Stimulated activated CD8-positive, alpha-beta memory T cell treated with anti-CD3 and anti-CD28 coated beads, Interleukin-2, amount 100 ng/mL, for 1 hour (primary cell): ENCODE results near the gene ARMC2.

ENCODE experiments used
- DNase-seq, 2 donors: peaks; one replicate each; pipeline ENCODE4 v3.0.0-alpha.2; 2020; ENCODE audit warnings: low read depth in 2 of 2

Gene ARMC2

DNA sequence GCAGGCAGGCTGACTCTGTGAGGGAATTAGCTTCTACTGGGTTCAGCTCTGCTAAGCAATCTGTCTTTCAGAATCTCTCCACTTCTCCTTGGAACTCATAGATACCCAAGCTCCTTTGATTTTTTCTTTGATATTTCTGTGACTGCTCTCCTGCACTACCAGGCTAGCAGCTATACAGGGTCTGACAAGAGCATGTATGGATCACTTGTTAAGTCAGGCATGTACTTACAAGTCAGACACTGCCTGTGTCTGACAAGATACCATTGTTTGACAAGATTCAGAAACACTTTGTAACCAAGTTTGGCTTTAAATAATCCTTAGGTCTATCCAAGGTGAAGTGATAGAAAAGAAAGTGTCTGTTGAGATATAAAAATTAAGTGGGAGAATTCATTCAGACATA, 167.0 kb downstream of the ARMC2 start:
- DNase-seq = no peak

DNA sequence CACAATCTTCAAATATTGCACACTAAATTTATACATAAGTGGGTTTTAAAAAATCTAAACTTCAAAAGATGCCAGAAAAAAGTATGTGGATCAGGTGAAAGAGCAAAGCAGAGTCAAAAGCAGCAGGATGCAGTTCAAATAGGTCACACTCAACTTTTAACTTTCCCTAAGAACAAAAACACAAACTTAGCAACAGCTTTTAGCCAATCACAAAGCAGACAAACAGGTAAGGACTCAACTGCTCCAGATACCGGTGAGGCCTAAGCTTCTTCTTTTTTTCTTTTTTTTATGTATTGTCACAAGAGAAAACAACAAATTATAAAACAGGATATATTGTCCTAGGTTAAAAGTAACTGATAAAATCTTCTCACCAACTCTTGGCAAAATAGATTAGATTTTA, 171.7 kb downstream of the ARMC2 start:
- no peak for DNase-seq

DNA sequence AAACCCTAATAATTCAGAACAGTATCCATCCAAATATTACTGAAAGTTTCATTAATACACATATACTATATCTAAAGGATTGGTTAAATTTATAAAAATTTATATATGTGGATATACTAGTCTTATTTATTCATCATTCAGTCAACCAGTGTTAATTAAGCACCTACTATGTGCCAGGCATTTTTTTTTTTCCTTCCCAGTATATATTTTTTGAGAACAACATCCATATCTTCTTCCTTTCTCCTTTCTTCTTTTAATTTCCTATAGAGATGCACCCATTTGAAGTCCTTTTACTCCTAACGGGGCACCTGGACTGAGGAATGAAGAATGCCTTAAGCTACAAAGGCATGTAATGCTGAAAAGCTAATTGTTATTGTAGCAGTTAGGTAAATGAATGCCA, 173.6 kb downstream of the ARMC2 start:
- DNase-seq = no peak

DNA sequence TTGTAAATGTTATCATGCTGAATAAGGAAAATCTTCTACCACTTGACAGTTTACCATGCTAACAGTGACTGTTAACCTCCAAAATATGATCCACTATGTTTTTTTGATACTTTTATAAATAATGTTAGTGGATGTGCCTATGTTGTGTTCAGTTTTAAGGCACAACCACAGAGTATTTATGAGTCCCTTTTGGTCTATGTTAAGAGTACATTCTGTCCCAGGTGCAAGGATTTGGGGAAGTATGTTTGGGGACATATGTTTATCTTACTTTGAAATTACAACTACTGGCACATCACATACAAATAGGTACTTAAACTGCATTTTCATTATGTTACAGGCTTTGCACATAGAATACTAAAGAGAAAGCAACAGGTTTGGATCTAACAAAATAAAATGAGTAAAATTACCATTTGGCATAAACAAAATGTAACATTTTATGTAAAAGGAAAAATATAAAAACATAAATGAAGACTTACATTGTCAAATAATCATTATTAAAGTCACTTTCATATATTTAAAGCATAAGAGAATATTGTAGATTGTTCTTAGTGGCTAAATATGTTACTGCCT, 175.2 kb downstream of the ARMC2 start:
- no peak for DNase-seq
